OCI-LY3 (cell line): ENCODE results near the gene DNAJC4.

Experiments used
- EZH2phosphoT487 ChIP-seq: fragments of 200-600 bp; shearing (Covaris generic); IDR thresholded peaks from 2 replicates; pipeline ENCODE4 v1.6.1; 2018; ENCODE audit warnings: antibody characterized with exemption, mixed run types, low read depth
- TF ChIP-seq, protein P1 (sequence below): fragments of 200-600, 300-600 bp; sonication (generic); IDR thresholded peaks from 2 replicates; pipeline ENCODE4 v1.5.1; 2014; ENCODE audit warnings: antibody characterized with exemption, low read length, low read depth

GRCh38 chr11:64265176-64266160 is 35.1 kb downstream of the DNAJC4 start:
- TF ChIP-seq, protein P1, sequence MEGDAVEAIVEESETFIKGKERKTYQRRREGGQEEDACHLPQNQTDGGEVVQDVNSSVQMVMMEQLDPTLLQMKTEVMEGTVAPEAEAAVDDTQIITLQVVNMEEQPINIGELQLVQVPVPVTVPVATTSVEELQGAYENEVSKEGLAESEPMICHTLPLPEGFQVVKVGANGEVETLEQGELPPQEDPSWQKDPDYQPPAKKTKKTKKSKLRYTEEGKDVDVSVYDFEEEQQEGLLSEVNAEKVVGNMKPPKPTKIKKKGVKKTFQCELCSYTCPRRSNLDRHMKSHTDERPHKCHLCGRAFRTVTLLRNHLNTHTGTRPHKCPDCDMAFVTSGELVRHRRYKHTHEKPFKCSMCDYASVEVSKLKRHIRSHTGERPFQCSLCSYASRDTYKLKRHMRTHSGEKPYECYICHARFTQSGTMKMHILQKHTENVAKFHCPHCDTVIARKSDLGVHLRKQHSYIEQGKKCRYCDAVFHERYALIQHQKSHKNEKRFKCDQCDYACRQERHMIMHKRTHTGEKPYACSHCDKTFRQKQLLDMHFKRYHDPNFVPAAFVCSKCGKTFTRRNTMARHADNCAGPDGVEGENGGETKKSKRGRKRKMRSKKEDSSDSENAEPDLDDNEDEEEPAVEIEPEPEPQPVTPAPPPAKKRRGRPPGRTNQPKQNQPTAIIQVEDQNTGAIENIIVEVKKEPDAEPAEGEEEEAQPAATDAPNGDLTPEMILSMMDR: no peak
- TF ChIP-seq EZH2phosphoT487: no peak
